MM.1S (cell line): ENCODE results near the gene CASP4.

ENCODE experiments used
- DNase-seq: peaks from one replicate; pipeline ENCODE4 v3.0.0-alpha.2; 2015
- H2AFZ ChIP-seq: fragments of 300-600 bp; sonication (generic); 2 replicates; pipeline ENCODE4 v1.6.0; 2016; ENCODE audit warnings: antibody characterized with exemption, low read length
- H3F3A ChIP-seq: fragments of 300-600 bp; sonication (generic); 2 replicates; pipeline ENCODE4 v1.6.1; 2016; ENCODE audit warnings: mild to moderate bottlenecking, antibody characterized with exemption, low read length, moderate library complexity, mixed read lengths; ENCODE audit not compliant: insufficient read depth
- H3K27ac ChIP-seq: fragments of 300-600 bp; sonication (generic); 2 replicates; pipeline ENCODE4 v1.5.1; 2016; ENCODE audit warnings: mild to moderate bottlenecking, low read length
- H3K27me3 ChIP-seq: fragments of 300-600 bp; sonication (generic); replicated peaks from 2 replicates; pipeline ENCODE4 v1.6.0; 2016; ENCODE audit warnings: low read length; ENCODE audit not compliant: insufficient read depth
- H3K36me3 ChIP-seq: fragments of 300-600 bp; sonication (generic); replicated peaks from 2 replicates; pipeline ENCODE4 v1.6.1; 2016; ENCODE audit warnings: mild to moderate bottlenecking, low read length, mixed read lengths; ENCODE audit not compliant: insufficient read depth
- H3K4me1 ChIP-seq: fragments of 300-600 bp; sonication (generic); 2 replicates; pipeline ENCODE4 v1.6.1; 2016; ENCODE audit warnings: low read length, mixed read lengths
- H3K4me2 ChIP-seq: fragments of 300-600 bp; sonication (generic); 2 replicates; pipeline ENCODE4 v1.6.0; 2016; ENCODE audit warnings: low read depth, low read length
- H3K4me3 ChIP-seq: fragments of 300-600 bp; sonication (generic); 2 replicates; pipeline ENCODE4 v1.5.1; 2016; ENCODE audit warnings: low read length, mixed read lengths
- H3K79me2 ChIP-seq: fragments of 300-600 bp; sonication (generic); 2 replicates; pipeline ENCODE4 v1.6.1; 2016; ENCODE audit warnings: mixed run types, low read length, mixed read lengths
- H3K9ac ChIP-seq: fragments of 300-600 bp; sonication (generic); 2 replicates; pipeline ENCODE4 v1.6.1; 2016; ENCODE audit warnings: low read length, mixed read lengths
- H3K9me2 ChIP-seq: fragments of 300-600 bp; sonication (generic); replicated peaks from 2 replicates; pipeline ENCODE4 v1.6.1; 2016; ENCODE audit warnings: mild to moderate bottlenecking, low read length, mixed read lengths; ENCODE audit not compliant: insufficient read depth
- H3K9me3 ChIP-seq: fragments of 300-600 bp; sonication (generic); replicated peaks from 2 replicates; pipeline ENCODE4 v1.6.1; 2016; ENCODE audit warnings: mild to moderate bottlenecking, low read length, mixed read lengths; ENCODE audit not compliant: insufficient read depth
- H4K20me1 ChIP-seq: fragments of 300-600 bp; sonication (generic); 2 replicates; pipeline ENCODE4 v1.6.1; 2016; ENCODE audit warnings: mild to moderate bottlenecking, low read length, moderate library complexity, mixed read lengths; ENCODE audit not compliant: insufficient read depth
- EZH2 ChIP-seq: fragments of 300-600 bp; sonication (generic); optimal IDR thresholded peaks from 2 replicates; pipeline ENCODE3; 2017; ENCODE audit warnings: low read depth, mild to moderate bottlenecking, antibody characterized with exemption, low read length, mixed read lengths
- EZH2phosphoT487 ChIP-seq: fragments of 300-600 bp; sonication (generic); IDR thresholded peaks from 2 replicates; pipeline ENCODE4 v1.6.1; 2018; ENCODE audit warnings: antibody characterized with exemption, low read length
- TF ChIP-seq, protein P1 (sequence below): fragments of 300-600 bp; sonication (generic); IDR thresholded peaks from 2 replicates; pipeline ENCODE4 v1.5.1; 2016; ENCODE audit warnings: antibody characterized with exemption, low read length, mixed read lengths

CASP4 gene

DNA sequence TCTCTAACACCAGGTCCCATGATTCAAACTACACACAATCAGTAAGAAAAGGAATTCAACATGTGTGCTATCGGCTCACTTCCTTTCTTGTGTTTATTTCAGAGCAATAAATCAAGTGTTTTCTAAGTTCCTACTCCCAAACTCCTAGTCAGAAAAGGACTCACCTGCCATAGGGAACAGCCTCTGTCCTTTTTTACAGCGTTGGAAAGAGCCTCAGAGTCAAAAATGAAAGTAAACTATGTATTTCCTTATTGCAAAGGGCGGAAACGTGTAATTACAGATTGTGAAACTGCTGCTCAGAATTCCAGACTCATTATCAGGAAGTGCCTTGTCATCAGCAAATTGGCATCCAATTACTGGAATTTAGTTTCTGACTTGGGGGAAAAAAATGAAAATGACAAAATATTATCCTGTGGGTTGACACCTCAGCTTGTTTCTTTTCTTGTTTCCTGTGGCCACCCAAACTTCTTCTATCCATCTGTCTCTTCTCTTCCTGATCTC lies at the start of gene CASP4:
TSS of gene CASP4 (minus strand) at position 220 of the 501 bp plus-strand sequence. CDS start at position 171, 49 bp downstream.
- Histone ChIP-seq H3K4me3 (peak within 1 kb of the TSS; percentile 74), H3K4me2 (peak within 1 kb of the TSS; percentile 65), H2AFZ (peak within 1 kb of the TSS; percentile 79), H3K4me1 (peaks cover 8% of the 10 kb centered on the region), H3K27me3 (no peaks in the 10 kb centered on the region), H3K79me2 (peaks cover 41% of the 10 kb centered on the region), H3K9ac (peak within 1 kb of the TSS; percentile 72), H3K27ac (peak within 1 kb of the TSS; percentile 47; the same call in 1 of the 2 replicates), H3K9me2 (no peaks in the 10 kb centered on the region), H3F3A (no peaks in the 10 kb centered on the region), H3K9me3 (no peaks in the 10 kb centered on the region), H3K36me3 (no peaks in the 10 kb centered on the region), H4K20me1 (no peaks in the 10 kb centered on the region)
- TF ChIP-seq EZH2 (no peak), EZH2phosphoT487 (no peak)
- TF ChIP-seq, protein P1, sequence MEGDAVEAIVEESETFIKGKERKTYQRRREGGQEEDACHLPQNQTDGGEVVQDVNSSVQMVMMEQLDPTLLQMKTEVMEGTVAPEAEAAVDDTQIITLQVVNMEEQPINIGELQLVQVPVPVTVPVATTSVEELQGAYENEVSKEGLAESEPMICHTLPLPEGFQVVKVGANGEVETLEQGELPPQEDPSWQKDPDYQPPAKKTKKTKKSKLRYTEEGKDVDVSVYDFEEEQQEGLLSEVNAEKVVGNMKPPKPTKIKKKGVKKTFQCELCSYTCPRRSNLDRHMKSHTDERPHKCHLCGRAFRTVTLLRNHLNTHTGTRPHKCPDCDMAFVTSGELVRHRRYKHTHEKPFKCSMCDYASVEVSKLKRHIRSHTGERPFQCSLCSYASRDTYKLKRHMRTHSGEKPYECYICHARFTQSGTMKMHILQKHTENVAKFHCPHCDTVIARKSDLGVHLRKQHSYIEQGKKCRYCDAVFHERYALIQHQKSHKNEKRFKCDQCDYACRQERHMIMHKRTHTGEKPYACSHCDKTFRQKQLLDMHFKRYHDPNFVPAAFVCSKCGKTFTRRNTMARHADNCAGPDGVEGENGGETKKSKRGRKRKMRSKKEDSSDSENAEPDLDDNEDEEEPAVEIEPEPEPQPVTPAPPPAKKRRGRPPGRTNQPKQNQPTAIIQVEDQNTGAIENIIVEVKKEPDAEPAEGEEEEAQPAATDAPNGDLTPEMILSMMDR, result no peak
- peak; percentile 57 for DNase-seq

DNA sequence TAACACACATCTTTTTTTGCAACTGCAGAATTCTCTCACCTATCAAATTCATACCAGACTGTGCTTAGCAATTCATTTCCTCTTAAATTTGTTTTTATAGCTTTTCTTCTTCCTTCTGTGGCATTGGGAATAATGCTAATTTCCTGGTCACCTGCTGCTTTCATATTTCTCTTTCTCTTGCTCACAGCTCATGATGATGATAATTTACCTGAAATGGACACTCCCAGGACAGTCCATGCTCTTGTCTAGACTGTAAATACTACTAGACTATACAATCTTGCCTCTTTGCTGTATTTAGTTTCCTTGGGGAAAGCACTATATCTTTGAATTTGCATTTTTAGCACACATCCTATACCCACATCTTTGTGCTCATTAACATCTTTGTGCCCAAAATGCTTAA lies 39.1 kb upstream of the CASP4 start:
- H2AFZ ChIP-seq, result no peak overlapping the region
- H3K9me3 ChIP-seq, result no peaks in the 10 kb centered on the region
- 0 out of 2 replicates have a peak, but pooled peaks cover 1% of the 10 kb centered on the region for H3K9me2 ChIP-seq
- H3K27ac ChIP-seq, result no peak overlapping the region
- TF ChIP-seq, protein P1, result no peak
- TF ChIP-seq EZH2phosphoT487, result no peak
- TF ChIP-seq EZH2, result no peak
- H3K4me2 ChIP-seq, result no peak overlapping the region; the same call in 1 of the 2 replicates
- no peak for DNase-seq
- H3K36me3 ChIP-seq, result no peaks in the 10 kb centered on the region
- peaks cover 6% of the 10 kb centered on the region; the same call in 1 of the 2 replicates for H3K4me1 ChIP-seq
- no peaks in the 10 kb centered on the region for H3F3A ChIP-seq
- no peaks in the 10 kb centered on the region for H4K20me1 ChIP-seq
- H3K4me3 ChIP-seq, result no peak overlapping the region
- H3K27me3 ChIP-seq, result no peaks in the 10 kb centered on the region
- no peak overlapping the region for H3K9ac ChIP-seq
- H3K79me2 ChIP-seq, result no peaks in the 10 kb centered on the region

DNA sequence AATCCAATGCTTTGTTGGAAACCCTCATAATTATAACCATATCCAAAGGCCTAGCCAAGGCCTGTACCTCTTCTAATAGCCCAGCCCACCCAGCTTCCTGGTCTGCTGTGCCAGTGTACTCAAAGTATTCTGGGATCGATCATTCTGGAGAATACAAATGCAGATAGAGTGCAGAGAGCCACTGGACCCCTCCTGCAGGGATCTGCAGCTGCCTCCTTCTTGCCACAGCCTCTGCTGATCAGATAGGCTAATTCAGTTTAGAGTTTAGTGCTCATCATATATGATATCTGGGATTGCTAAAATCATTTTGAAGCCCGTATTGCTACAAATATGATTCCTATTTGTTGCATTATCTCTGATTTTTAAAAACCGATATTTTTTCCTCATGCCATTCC lies 37.1 kb upstream of the CASP4 start:
- no peak overlapping the region for H3K4me3 ChIP-seq
- no peak overlapping the region for H3K9ac ChIP-seq
- no peaks in the 10 kb centered on the region for H3K27me3 ChIP-seq
- no peak for TF ChIP-seq EZH2
- no peak for TF ChIP-seq EZH2phosphoT487
- TF ChIP-seq, protein P1, result no peak
- no peak overlapping the region for H3K4me2 ChIP-seq
- no peaks in the 10 kb centered on the region for H3K9me3 ChIP-seq
- no peaks in the 10 kb centered on the region for H3K79me2 ChIP-seq
- no peaks in the 10 kb centered on the region for H4K20me1 ChIP-seq
- no peaks in the 10 kb centered on the region for H3K36me3 ChIP-seq
- H3K4me1 ChIP-seq, result peaks cover 6% of the 10 kb centered on the region; the same call in 1 of the 2 replicates
- no peaks in the 10 kb centered on the region for H3F3A ChIP-seq
- no peak overlapping the region for H2AFZ ChIP-seq
- no peak for DNase-seq
- no peak overlapping the region for H3K27ac ChIP-seq
- no peaks in the 10 kb centered on the region for H3K9me2 ChIP-seq
